K562 (cell line): ENCODE results near the gene SLC52A1.

Experiments used
- CBX8 ChIP-seq: fragments of 200-600 bp; sonication (generic); IDR thresholded peaks from 2 replicates; pipeline ENCODE4 v1.6.1; 2012; ENCODE audit warnings: borderline replicate concordance, mixed run types, low read depth, mild to moderate bottlenecking, moderate library complexity, mixed read lengths, low read length, control low read depth, inconsistent platforms; ENCODE audit not compliant: poor library complexity, severe bottlenecking; ENCODE audit errors: extremely low read depth
- EHMT2 ChIP-seq: fragments of 450-650 bp; IDR thresholded peaks from 2 replicates; pipeline ENCODE4 v1.6.1; 2018; ENCODE audit warnings: antibody characterized with exemption
- EP300 ChIP-seq: IDR thresholded peaks from 2 replicates; pipeline ENCODE4 v1.6.1; 2012; ENCODE audit warnings: low read length, improper control_type of control experiment
- IRF2 ChIP-seq: sonication (generic); formaldehyde crosslinking; IDR thresholded peaks from 2 replicates; pipeline ENCODE4 v1.8.1; 2022; ENCODE audit warnings: mild to moderate bottlenecking, missing genetic modification reagents
- L3MBTL2 ChIP-seq: fragments of 450-650 bp; IDR thresholded peaks from 2 replicates; pipeline ENCODE4 v1.6.1; 2016; ENCODE audit warnings: mild to moderate bottlenecking, moderate library complexity
- MTA3 ChIP-seq: fragments of 450-650 bp; formaldehyde crosslinking; IDR thresholded peaks from 2 replicates; pipeline ENCODE4 v1.6.1; 2017; ENCODE audit warnings: mild to moderate bottlenecking, borderline replicate concordance
- SRF ChIP-seq, 2 experiments: fragments of 250-450, 450-650 bp in 1 of 2; sonication (Bioruptor Pico) in 1 of 2; sonication (generic) in 1 of 2; formaldehyde crosslinking; IDR thresholded peaks; 2 replicates each; pipeline versions ENCODE4 v1.5.0 to v1.5.1; 2020 to 2022; ENCODE audit warnings: mild to moderate bottlenecking in 1 of 2, missing genetic modification reagents in 1 of 2
- TCF7L2 ChIP-seq: fragments of 150-350 bp; IDR thresholded peaks from 2 replicates; pipeline ENCODE4 v1.6.1; 2016; ENCODE audit warnings: low read depth, mild to moderate bottlenecking, low read length, moderate library complexity
- ZFP1 ChIP-seq: fragments of 450-650 bp; formaldehyde crosslinking; IDR thresholded peaks from 2 replicates; pipeline ENCODE4 v1.4.0; 2020; ENCODE audit warnings: mild to moderate bottlenecking, mixed read lengths
- ZNF121 ChIP-seq: sonication (generic); formaldehyde crosslinking; conservative IDR thresholded peaks from 2 replicates; pipeline ENCODE4 v1.8.0; 2022; ENCODE audit warnings: missing genetic modification reagents
- ZNF589 ChIP-seq: fragments of 200-800 bp; sonication (Bioruptor generic); IDR thresholded peaks from 2 replicates; pipeline ENCODE4 v1.6.1; 2016; ENCODE audit warnings: low read depth, missing genetic modification characterization, missing compliant biosample characterization

GRCh38 chr17:5003214-5003867, 31.9 kb downstream of the SLC52A1 start:
- TF ChIP-seq IRF2 (CRISPR knock-in tag) (no peak), EHMT2 (no peak), L3MBTL2 (no peak), CBX8 (no peak), TCF7L2 (no peak), EP300 (no peak), MTA3 (no peak), ZNF121 (CRISPR knock-in tag) (no peak), SRF (CRISPR knock-in tag; IDR thresholded peaks at IDR 0.05) (no peak), ZNF589 (CRISPR knock-in tag) (no peak), ZFP1 (no peak)
